OCI-LY3 (cell line): Measurements from ENCODE around the gene KCTD8.

Source experiments
- H2AFZ ChIP-seq: fragments of 200-600, 300-600 bp; shearing (Covaris generic); 2 replicates; pipeline ENCODE4 v1.6.0; 2014; ENCODE audit warnings: antibody characterized with exemption, low read depth, low read length
- H3K27ac ChIP-seq: fragments of 200-600, 300-600 bp; sonication (generic); 2 replicates; pipeline ENCODE4 v1.5.1; 2014; ENCODE audit warnings: mild to moderate bottlenecking, low read length, moderate library complexity, mixed read lengths
- H3K27me3 ChIP-seq: fragments of 200-600, 300-600 bp; sonication (generic); 2 replicates; pipeline ENCODE4 v1.6.1; 2014; ENCODE audit warnings: low read depth, low read length, mixed read lengths
- H3K36me3 ChIP-seq: fragments of 200-600, 300-600 bp; sonication (generic); replicated peaks from 2 replicates; pipeline ENCODE3; 2014; ENCODE audit warnings: low read depth, low read length, mixed read lengths
- H3K4me1 ChIP-seq: fragments of 300-600, 200-600 bp; sonication (generic); 2 replicates; pipeline ENCODE4 v1.6.1; 2014; ENCODE audit warnings: low read length, mixed read lengths
- H3K4me2 ChIP-seq: fragments of 200-600, 300-600 bp; sonication (generic); 2 replicates; pipeline ENCODE4 v1.6.1; 2014; ENCODE audit warnings: low read length, mixed read lengths
- H3K4me3 ChIP-seq: fragments of 300-600, 200-600 bp; sonication (generic); 2 replicates; pipeline ENCODE4 v1.5.1; 2014; ENCODE audit warnings: antibody characterized with exemption, mild to moderate bottlenecking, low read length, moderate library complexity
- H3K79me2 ChIP-seq: fragments of 300-600, 200-600 bp; shearing (Covaris generic); 2 replicates; pipeline ENCODE4 v1.6.1; 2014; ENCODE audit warnings: mild to moderate bottlenecking, low read length, mixed read lengths
- H3K9ac ChIP-seq: fragments of 300-600, 200-600 bp; shearing (Covaris generic); 2 replicates; pipeline ENCODE4 v1.6.0; 2014; ENCODE audit warnings: mild to moderate bottlenecking, low read length, moderate library complexity
- H3K9me3 ChIP-seq: fragments of 200-600, 300-600 bp; shearing (Covaris generic); 2 replicates; pipeline ENCODE4 v1.6.1; 2014; ENCODE audit warnings: low read length, mixed read lengths; ENCODE audit not compliant: insufficient read depth
- H4K20me1 ChIP-seq: fragments of 200-600, 300-600 bp; sonication (generic); 2 replicates; pipeline ENCODE4 v1.6.1; 2016; ENCODE audit warnings: low read length, mixed read lengths; ENCODE audit not compliant: insufficient read depth
- EZH2phosphoT487 ChIP-seq: fragments of 200-600 bp; shearing (Covaris generic); IDR thresholded peaks from 2 replicates; pipeline ENCODE4 v1.6.1; 2018; ENCODE audit warnings: antibody characterized with exemption, mixed run types, low read depth
- TF ChIP-seq, protein P1 (sequence below): fragments of 200-600, 300-600 bp; sonication (generic); IDR thresholded peaks from 2 replicates; pipeline ENCODE4 v1.5.1; 2014; ENCODE audit warnings: antibody characterized with exemption, low read length, low read depth

Gene KCTD8

DNA sequence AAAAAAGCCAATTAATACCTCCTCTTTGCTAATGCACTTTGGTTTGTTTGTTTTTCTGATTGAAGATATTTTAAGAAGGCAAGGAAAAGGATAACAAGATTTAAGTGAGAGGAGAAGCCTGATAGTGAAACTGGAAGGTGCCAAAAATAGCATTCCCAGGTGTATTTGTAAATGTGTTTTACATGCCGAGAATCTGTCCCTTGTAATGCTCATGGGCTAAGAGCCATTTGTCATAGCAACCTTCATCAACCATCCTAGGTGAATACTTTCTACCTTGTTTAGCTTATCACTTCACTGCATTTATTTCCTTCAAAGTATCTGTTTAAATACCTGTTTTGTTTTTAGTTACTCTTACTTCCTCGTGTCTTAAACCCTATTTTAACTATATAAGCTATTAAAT, 127.8 kb downstream of the KCTD8 start:
- no peak overlapping the region for H2AFZ ChIP-seq
- TF ChIP-seq EZH2phosphoT487: no peak
- H3K36me3 ChIP-seq: no peaks in the 10 kb centered on the region
- no peak overlapping the region for H3K4me2 ChIP-seq
- no peaks in the 10 kb centered on the region for H3K27me3 ChIP-seq
- H3K9ac ChIP-seq: no peak overlapping the region
- no peaks in the 10 kb centered on the region for H3K79me2 ChIP-seq
- no peak overlapping the region for H3K4me3 ChIP-seq
- no peaks in the 10 kb centered on the region for H4K20me1 ChIP-seq
- no peaks in the 10 kb centered on the region for H3K4me1 ChIP-seq
- no peaks in the 10 kb centered on the region for H3K9me3 ChIP-seq
- no peak overlapping the region for H3K27ac ChIP-seq

DNA sequence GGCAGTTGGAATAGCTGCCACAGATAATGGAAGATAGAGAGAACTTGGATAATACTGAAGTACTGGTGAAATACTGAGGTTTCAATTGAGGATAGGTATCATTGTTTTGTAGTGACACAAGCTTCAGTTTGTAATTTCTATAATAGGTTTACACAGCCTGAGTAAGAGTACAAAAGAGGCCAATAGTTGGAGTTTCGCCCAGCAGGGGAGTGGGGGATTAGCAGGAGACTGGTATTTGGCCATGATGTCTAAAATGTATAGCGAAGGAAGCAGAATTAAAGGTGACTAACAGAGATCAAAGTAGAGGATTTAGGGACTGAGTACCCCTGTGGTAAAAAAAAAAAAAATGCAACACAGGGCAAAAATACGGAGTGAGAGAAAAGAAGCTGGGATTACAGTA, 129.5 kb downstream of the KCTD8 start:
- H3K9me3 ChIP-seq: no peaks in the 10 kb centered on the region
- H2AFZ ChIP-seq: no peak overlapping the region
- no peak overlapping the region for H3K4me3 ChIP-seq
- TF ChIP-seq, protein P1, sequence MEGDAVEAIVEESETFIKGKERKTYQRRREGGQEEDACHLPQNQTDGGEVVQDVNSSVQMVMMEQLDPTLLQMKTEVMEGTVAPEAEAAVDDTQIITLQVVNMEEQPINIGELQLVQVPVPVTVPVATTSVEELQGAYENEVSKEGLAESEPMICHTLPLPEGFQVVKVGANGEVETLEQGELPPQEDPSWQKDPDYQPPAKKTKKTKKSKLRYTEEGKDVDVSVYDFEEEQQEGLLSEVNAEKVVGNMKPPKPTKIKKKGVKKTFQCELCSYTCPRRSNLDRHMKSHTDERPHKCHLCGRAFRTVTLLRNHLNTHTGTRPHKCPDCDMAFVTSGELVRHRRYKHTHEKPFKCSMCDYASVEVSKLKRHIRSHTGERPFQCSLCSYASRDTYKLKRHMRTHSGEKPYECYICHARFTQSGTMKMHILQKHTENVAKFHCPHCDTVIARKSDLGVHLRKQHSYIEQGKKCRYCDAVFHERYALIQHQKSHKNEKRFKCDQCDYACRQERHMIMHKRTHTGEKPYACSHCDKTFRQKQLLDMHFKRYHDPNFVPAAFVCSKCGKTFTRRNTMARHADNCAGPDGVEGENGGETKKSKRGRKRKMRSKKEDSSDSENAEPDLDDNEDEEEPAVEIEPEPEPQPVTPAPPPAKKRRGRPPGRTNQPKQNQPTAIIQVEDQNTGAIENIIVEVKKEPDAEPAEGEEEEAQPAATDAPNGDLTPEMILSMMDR: no peak
- no peak for TF ChIP-seq EZH2phosphoT487
- H3K4me2 ChIP-seq: no peak overlapping the region
- no peaks in the 10 kb centered on the region for H3K27me3 ChIP-seq
- no peaks in the 10 kb centered on the region for H3K79me2 ChIP-seq
- no peak overlapping the region for H3K9ac ChIP-seq
- no peaks in the 10 kb centered on the region for H3K4me1 ChIP-seq
- H3K36me3 ChIP-seq: no peaks in the 10 kb centered on the region
- no peaks in the 10 kb centered on the region for H4K20me1 ChIP-seq
- no peak overlapping the region for H3K27ac ChIP-seq

DNA sequence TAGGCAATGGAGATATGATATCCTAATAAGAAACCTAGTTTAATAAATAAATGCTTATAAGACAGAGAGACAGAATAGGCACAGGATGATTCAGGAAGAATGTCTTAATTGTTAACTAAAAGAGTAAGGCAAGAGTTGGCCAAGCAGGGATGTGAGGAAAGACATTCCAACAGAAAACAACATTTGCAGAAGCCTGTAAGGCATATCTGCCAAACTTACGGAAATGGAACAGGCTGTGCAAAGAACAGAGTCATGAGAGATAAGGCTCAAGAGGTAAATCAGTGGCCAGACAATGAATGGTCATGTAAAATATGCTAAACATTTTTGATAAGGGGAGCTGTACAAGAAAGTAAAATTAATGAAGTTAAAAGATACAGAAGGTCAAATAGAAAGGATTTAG, 134.9 kb downstream of the KCTD8 start:
- Histone ChIP-seq H3K27me3 (no peaks in the 10 kb centered on the region), H3K4me3 (no peak overlapping the region), H3K27ac (no peak overlapping the region), H3K36me3 (no peaks in the 10 kb centered on the region), H3K9me3 (no peaks in the 10 kb centered on the region), H3K4me1 (no peaks in the 10 kb centered on the region), H2AFZ (no peak overlapping the region), H3K4me2 (no peak overlapping the region), H3K79me2 (no peaks in the 10 kb centered on the region), H4K20me1 (no peaks in the 10 kb centered on the region), H3K9ac (no peak overlapping the region)
- TF ChIP-seq, protein P1: no peak
- no peak for TF ChIP-seq EZH2phosphoT487

DNA sequence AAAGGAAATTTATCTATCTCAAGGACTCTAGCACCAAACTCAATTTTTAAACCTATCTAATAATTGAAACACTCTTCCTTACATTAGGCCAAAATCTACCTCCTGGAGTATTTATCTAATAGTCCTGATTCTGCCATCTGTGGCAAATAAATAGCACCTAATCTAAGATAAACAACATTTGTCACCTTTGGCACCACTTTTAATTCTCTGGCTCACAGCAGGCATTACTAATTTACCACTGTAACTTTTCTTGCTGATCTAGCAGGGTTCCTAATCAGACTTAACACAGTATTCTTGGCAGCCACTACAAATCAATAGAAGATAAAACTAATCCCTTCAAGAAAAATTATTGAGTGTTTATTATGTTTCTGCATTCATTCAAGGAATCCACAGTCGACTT, 161.1 kb downstream of the KCTD8 start:
- Histone ChIP-seq H3K4me2 (no peak overlapping the region), H3K36me3 (no peaks in the 10 kb centered on the region), H4K20me1 (no peaks in the 10 kb centered on the region), H3K4me3 (no peak overlapping the region), H3K27me3 (no peaks in the 10 kb centered on the region), H3K4me1 (peaks cover under 1% of the 10 kb centered on the region; the same call in 1 of the 2 replicates), H2AFZ (no peak overlapping the region), H3K27ac (no peak overlapping the region), H3K79me2 (no peaks in the 10 kb centered on the region), H3K9me3 (no peaks in the 10 kb centered on the region), H3K9ac (no peak overlapping the region)
- TF ChIP-seq EZH2phosphoT487: no peak
- TF ChIP-seq, protein P1: no peak

DNA sequence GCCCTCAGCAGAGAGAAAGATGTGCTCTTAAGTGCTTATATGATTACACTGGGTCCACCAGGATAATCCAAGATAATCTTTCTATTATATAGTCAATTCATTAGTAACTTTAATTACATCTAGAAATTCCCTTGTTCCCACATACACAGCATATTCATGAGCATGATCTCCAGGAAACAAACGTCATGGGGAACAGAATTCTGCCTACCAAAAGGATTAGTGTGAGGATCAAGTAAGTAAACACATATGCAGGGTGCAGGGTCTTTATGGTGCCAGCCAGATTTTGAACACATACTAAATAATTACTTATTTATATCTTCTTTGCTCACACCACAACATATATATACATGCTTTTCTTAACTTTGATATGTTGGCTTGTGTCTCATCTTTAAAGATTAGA, 169.1 kb downstream of the KCTD8 start:
- Histone ChIP-seq H3K27me3 (no peaks in the 10 kb centered on the region), H3K79me2 (no peaks in the 10 kb centered on the region), H3K36me3 (no peaks in the 10 kb centered on the region), H4K20me1 (no peaks in the 10 kb centered on the region), H3K9ac (no peak overlapping the region), H3K9me3 (no peaks in the 10 kb centered on the region), H3K4me2 (no peak overlapping the region), H3K4me3 (no peak overlapping the region), H3K27ac (no peak overlapping the region), H3K4me1 (peaks cover 7% of the 10 kb centered on the region; the same call in 1 of the 2 replicates), H2AFZ (no peak overlapping the region)
- TF ChIP-seq, protein P1: no peak
- no peak for TF ChIP-seq EZH2phosphoT487
